Stomach (tissue), 9 donors: Measurements from ENCODE around the gene RPS27A. TPM values are rescaled to one million over a fixed set of nuclear protein-coding genes. Genes with fewer than 3 reads are reported as not detected.
"Not testable (repeated sequence)": the region's sequence is repeated elsewhere in the genome, so short reads cannot be mapped to it uniquely, and the experiment has no call there.

ENCODE experiments used
- DNase-seq, 2 donors: peaks; one replicate each; pipeline versions ENCODE4 v3.0.0 to v3.0.0-alpha.2; 2013 to 2019
- H3K27ac ChIP-seq, 5 donors: fragments of 200-600 bp in 4 of 5; sonication (generic) in 4 of 5; one replicate each; pipeline ENCODE4 v1.5.1; 2013 to 2019; ENCODE audit warnings: mild to moderate bottlenecking in 1 of 5, moderate library complexity in 1 of 5
- H3K27me3 ChIP-seq, 3 donors: fragments of 200-600 bp; sonication (generic); one replicate each; pipeline ENCODE4 v1.5.1; 2017 to 2019; ENCODE audit warnings: mixed run types in 1 of 3
- H3K36me3 ChIP-seq, 4 donors: fragments of 200-600 bp; sonication (generic); 1 replicate in 3 of 4; 2 replicates in 1 of 4; pipeline ENCODE4 v1.5.1; 2016 to 2019
- H3K4me1 ChIP-seq, 4 donors: fragments of 200-600 bp; sonication (generic); one replicate each; pipeline ENCODE4 v1.5.1; 2016 to 2019
- H3K4me3 ChIP-seq, 4 donors: fragments of 200-600 bp; sonication (generic) in 3 of 4; one replicate each; pipeline ENCODE4 v1.5.1; 2016 to 2019; ENCODE audit warnings: mild to moderate bottlenecking in 1 of 4
- H3K9me3 ChIP-seq, 4 donors: fragments of 200-600 bp; sonication (generic); one replicate each; pipeline ENCODE4 v1.5.1; 2016 to 2019
- CTCF ChIP-seq, 7 experiments: fragments of 450-650 bp in 4 of 7; fragments of 200-600 bp in 3 of 7; sonication (generic) in 3 of 7; IDR thresholded peaks; one replicate each; pipeline ENCODE4 v1.5.1; 2016 to 2019; ENCODE audit warnings: antibody characterized with exemption in 7 of 7, control low read depth in 2 of 7, mild to moderate bottlenecking in 1 of 7
- EP300 ChIP-seq: sonication (generic); formaldehyde crosslinking; IDR thresholded peaks from one replicate; pipeline ENCODE4 v1.6.1; 2017; ENCODE audit warnings: antibody characterized with exemption
- POLR2A ChIP-seq, 4 donors: fragments of 450-650 bp; IDR thresholded peaks; one replicate each; pipeline ENCODE4 v1.6.1; 2016; ENCODE audit warnings: antibody characterized with exemption in 4 of 4, control low read depth in 2 of 4, mild to moderate bottlenecking in 1 of 4, moderate library complexity in 1 of 4
- POLR2AphosphoS5 ChIP-seq, 3 donors: sonication (generic); formaldehyde crosslinking; IDR thresholded peaks; one replicate each; pipeline ENCODE4 v1.6.1; 2016; ENCODE audit warnings: antibody characterized with exemption in 3 of 3
- WGBS, 5 donors: extraction: QIAGEN DNeasy Blood & Tissue Kit in 3 of 5; methylation state at CpG; one replicate each; pipeline versions ENCODE4 v1.1.5 to v1.1.7; 2013 to 2018; 5-methylcytosine and 5-hydroxymethylcytosine counted together
- intact Hi-C: fragments of 100-400 bp; cut with DNase I; formaldehyde crosslinking; loops from one replicate; pipeline ENCODE4 v1.15.1; 2023; ENCODE audit warnings: low total_unique reads
- polyA plus RNA-seq, 3 donors: library from polyadenylated mRNA; stranded (reverse); fragments of 200-250 nt; gene quantifications; one replicate each; pipeline ENCODE4 v1.2.3, GENCODE V29; 2013
- total RNA-seq, 5 donors: library from RNA; depleted of rRNA; stranded (reverse); fragments of >200 nt; gene quantifications; one replicate each; pipeline versions ENCODE4 v1.1.0 to v1.2.3, GENCODE V29; 2014 to 2016
- donor health status: healthy with polysubstance abuse.
- donor health status: Bipolar disorder and iron deficiency.
- donor health status: healthy.

The RPS27A gene
- total and polyA plus RNA-seq, 8 donors: 319 to 3,642 (median 1,289) TPM

- Histone ChIP-seq H3K4me1 (no peaks in the 10 kb centered on the region), H3K27me3 (no peaks in the 10 kb centered on the region), H3K9me3 (no peaks in the 10 kb centered on the region), H3K36me3 (peaks cover 5 to 94% (median 91%) of the 10 kb centered on the region in 4 donors), H3K4me3 (no peak overlapping the region), H3K27ac (no peak overlapping the region)
- intact Hi-C loops: no loop called here
- DNase-seq: no peak
- TF ChIP-seq POLR2AphosphoS5 (IDR thresholded peaks at IDR 0.05) (no peak), POLR2A (IDR thresholded peaks at IDR 0.05) (no peak), CTCF (IDR thresholded peaks at IDR 0.05) (no peak), EP300 (no peak)
- 43 to 66% (median 50%) methylated on average over 5 of the region's 5 CpGs for WGBS, 5 donors
Observed at GRCh38 chr2:55247025-55247424, 14.5 kb downstream of the RPS27A start.

- no peak for DNase-seq
- Histone ChIP-seq H3K27me3 (no peaks in the 10 kb centered on the region), H3K36me3 (peaks cover 0 to 92% (median 88%) of the 10 kb centered on the region in 4 donors), H3K4me1 (no peaks in the 10 kb centered on the region), H3K27ac (no peak overlapping the region), H3K9me3 (no peaks in the 10 kb centered on the region), H3K4me3 (no peak overlapping the region)
- no peak for TF ChIP-seq POLR2A (IDR thresholded peaks at IDR 0.05)
- TF ChIP-seq EP300: no peak
- TF ChIP-seq POLR2AphosphoS5 (IDR thresholded peaks at IDR 0.05): no peak
- TF ChIP-seq CTCF (IDR thresholded peaks at IDR 0.05): no peak
- intact Hi-C loops: no loop called here
- 87 to 96% (median 90%) methylated on average over 3 of the region's 3 CpGs for WGBS, 5 donors
Observed at GRCh38 chr2:55252832-55253231, 20.3 kb downstream of the RPS27A start.

- H3K27me3 ChIP-seq, H3K9me3 ChIP-seq, H3K4me1 ChIP-seq, H3K27ac ChIP-seq, H3K4me3 ChIP-seq, DNase-seq, intact Hi-C loops: not testable (repeated sequence)
- 73 to 89% (median 81%) methylated on average over 3 of the region's 3 CpGs for WGBS, 5 donors
- peaks cover 37 to 100% (median 95%) of the 10 kb centered on the region in 4 donors for H3K36me3 ChIP-seq
Observed at GRCh38 chr2:55259586-55259985, 27.1 kb downstream of the RPS27A start.

GRCh38 chr2:55268288-55268906 is 35.9 kb downstream of the RPS27A start:
- peak overlapping the region; percentile 55 to 70 (median 60) for H3K4me3 ChIP-seq
- no peak for TF ChIP-seq POLR2AphosphoS5 (IDR thresholded peaks at IDR 0.05)
- TF ChIP-seq CTCF (IDR thresholded peaks at IDR 0.05): no peak
- no peak for TF ChIP-seq EP300
- no peak for TF ChIP-seq POLR2A (IDR thresholded peaks at IDR 0.05)
- peaks cover 4 to 37% (median 35%) of the 10 kb centered on the region in 4 donors for H3K36me3 ChIP-seq
- peak overlapping the region; percentile 85 to 91 (median 87) for H3K27ac ChIP-seq
- 9 to 17% (median 14%) methylated on average over 13 of the region's 13 CpGs for WGBS, 5 donors
- no peak for DNase-seq
- no peaks in the 10 kb centered on the region for H3K9me3 ChIP-seq
- H3K4me1 ChIP-seq: peaks cover 14 to 20% (median 18%) of the 10 kb centered on the region in 4 donors
- H3K27me3 ChIP-seq: no peaks in the 10 kb centered on the region
- intact Hi-C loops: no loop called here
